Right lobe of liver (tissue), 4 donors: ENCODE data around the gene TXLNB.

Experiments used
- POLR2A ChIP-seq: fragments of 450-650 bp; IDR thresholded peaks from one replicate; pipeline ENCODE4 v1.6.1; 2017; ENCODE audit warnings: antibody characterized with exemption, mild to moderate bottlenecking
- TF ChIP-seq, protein P1 (sequence below), 4 donors: fragments of 200-600 bp in 3 of 4; fragments of 450-650 bp in 1 of 4; IDR thresholded peaks; one replicate each; pipeline versions ENCODE4 v1.5.1 to v1.8.0; 2016 to 2022; ENCODE audit warnings: antibody characterized with exemption in 4 of 4, mild to moderate bottlenecking in 2 of 4
- donor health status: DM: no; HTN: no; CAD: no.
- donor health status: DM: no; HTN: no; CAD: no.
- donor health status: DM: no; HTN: yes; CAD: no.

GRCh38 chr6:139325125-139325524 is 33.3 kb upstream of the TXLNB start:
- TF ChIP-seq POLR2A = no peak
- TF ChIP-seq, protein P1, sequence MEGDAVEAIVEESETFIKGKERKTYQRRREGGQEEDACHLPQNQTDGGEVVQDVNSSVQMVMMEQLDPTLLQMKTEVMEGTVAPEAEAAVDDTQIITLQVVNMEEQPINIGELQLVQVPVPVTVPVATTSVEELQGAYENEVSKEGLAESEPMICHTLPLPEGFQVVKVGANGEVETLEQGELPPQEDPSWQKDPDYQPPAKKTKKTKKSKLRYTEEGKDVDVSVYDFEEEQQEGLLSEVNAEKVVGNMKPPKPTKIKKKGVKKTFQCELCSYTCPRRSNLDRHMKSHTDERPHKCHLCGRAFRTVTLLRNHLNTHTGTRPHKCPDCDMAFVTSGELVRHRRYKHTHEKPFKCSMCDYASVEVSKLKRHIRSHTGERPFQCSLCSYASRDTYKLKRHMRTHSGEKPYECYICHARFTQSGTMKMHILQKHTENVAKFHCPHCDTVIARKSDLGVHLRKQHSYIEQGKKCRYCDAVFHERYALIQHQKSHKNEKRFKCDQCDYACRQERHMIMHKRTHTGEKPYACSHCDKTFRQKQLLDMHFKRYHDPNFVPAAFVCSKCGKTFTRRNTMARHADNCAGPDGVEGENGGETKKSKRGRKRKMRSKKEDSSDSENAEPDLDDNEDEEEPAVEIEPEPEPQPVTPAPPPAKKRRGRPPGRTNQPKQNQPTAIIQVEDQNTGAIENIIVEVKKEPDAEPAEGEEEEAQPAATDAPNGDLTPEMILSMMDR (IDR thresholded peaks at IDR 0.05) = no peak
